Hepatocyte (in vitro differentiated cells): ENCODE data around the gene ALB. TPM values are rescaled to one million over a fixed set of nuclear protein-coding genes. Genes with fewer than 3 reads are reported as not detected.

Experiments used
- DNase-seq: peaks from one replicate; pipeline ENCODE4 v3.0.0-alpha.2; 2016; ENCODE audit warnings: low spot score
- H2AFZ ChIP-seq: fragments of 200-600 bp; sonication (generic); 2 replicates; pipeline ENCODE4 v1.6.0; 2016; ENCODE audit warnings: antibody characterized with exemption, mild to moderate bottlenecking
- H3K27ac ChIP-seq: fragments of 200-600 bp; sonication (generic); 2 replicates; pipeline ENCODE4 v1.5.1; 2016; ENCODE audit warnings: mild to moderate bottlenecking
- H3K27me3 ChIP-seq: fragments of 200-600 bp; sonication (generic); 2 replicates; pipeline ENCODE4 v1.6.1; 2016
- H3K36me3 ChIP-seq: fragments of 200-600 bp; sonication (generic); replicated peaks from 2 replicates; pipeline ENCODE4 v1.5.1; 2016; ENCODE audit warnings: low read depth; ENCODE audit not compliant: insufficient read depth
- H3K4me1 ChIP-seq: fragments of 200-600 bp; sonication (generic); 2 replicates; pipeline ENCODE4 v1.5.1; 2016; ENCODE audit warnings: mild to moderate bottlenecking, moderate library complexity; ENCODE audit not compliant: insufficient read depth
- H3K4me2 ChIP-seq: fragments of 200-600 bp; sonication (generic); 2 replicates; pipeline ENCODE4 v1.6.0; 2016
- H3K4me3 ChIP-seq: fragments of 200-600 bp; sonication (generic); 2 replicates; pipeline ENCODE4 v1.5.1; 2016; ENCODE audit warnings: mild to moderate bottlenecking
- H3K79me2 ChIP-seq: fragments of 200-600 bp; sonication (generic); 2 replicates; pipeline ENCODE4 v1.6.0; 2017; ENCODE audit warnings: mild to moderate bottlenecking
- H3K9me2 ChIP-seq: fragments of 200-600 bp; sonication (generic); replicated peaks from 2 replicates; pipeline ENCODE4 v1.6.0; 2017; ENCODE audit warnings: mild to moderate bottlenecking; ENCODE audit not compliant: insufficient read depth
- H3K9me3 ChIP-seq: fragments of 200-600 bp; sonication (generic); 2 replicates; pipeline ENCODE4 v1.5.1; 2016; ENCODE audit warnings: low read depth, mild to moderate bottlenecking
- H4K20me1 ChIP-seq: fragments of 200-600 bp; sonication (generic); 2 replicates; pipeline ENCODE4 v1.6.0; 2016; ENCODE audit warnings: mild to moderate bottlenecking; ENCODE audit not compliant: insufficient read depth, poor library complexity, severe bottlenecking
- EZH2 ChIP-seq: fragments of 200-600 bp; sonication (generic); IDR thresholded peaks from 2 replicates; pipeline ENCODE4 v1.6.1; 2016; ENCODE audit warnings: antibody characterized with exemption, mild to moderate bottlenecking, borderline replicate concordance
- EZH2phosphoT487 ChIP-seq: fragments of 200-600 bp; sonication (generic); IDR thresholded peaks from one replicate; pipeline ENCODE4 v1.6.1; 2018; ENCODE audit warnings: antibody characterized with exemption, mild to moderate bottlenecking, low read depth, moderate library complexity; ENCODE audit not compliant: unreplicated experiment, severe bottlenecking
- WGBS: methylation state at CpG from one replicate; pipeline ENCODE4 v1.1.6; 2016; ENCODE audit warnings: low lambda C conversion rate; ENCODE audit errors: missing lambda C conversion rate; 5-methylcytosine and 5-hydroxymethylcytosine counted together
- polyA plus RNA-seq: library from polyadenylated mRNA; unstranded; fragments of >200 nt; fragmentation: Nextera tagmentation; extraction: Ambion mirVana; gene quantifications from 2 replicates; pipeline ENCODE4 v1.2.1, GENCODE V29; 2016
- total RNA-seq: library from RNA; depleted of rRNA; stranded (reverse); fragments of >200 nt; gene quantifications from 2 replicates; pipeline ENCODE4 v1.2.3, GENCODE V29; 2014
- TF ChIP-seq, protein P1 (sequence below): fragments of 200-600 bp; sonication (generic); IDR thresholded peaks from 2 replicates; pipeline ENCODE4 v1.5.1; 2016; ENCODE audit warnings: antibody characterized with exemption, mild to moderate bottlenecking; ENCODE audit not compliant: poor library complexity

Gene ALB
- total and polyA plus RNA-seq, 2 experiments from 2014 or later: 11,384 to 26,686 TPM

DNA sequence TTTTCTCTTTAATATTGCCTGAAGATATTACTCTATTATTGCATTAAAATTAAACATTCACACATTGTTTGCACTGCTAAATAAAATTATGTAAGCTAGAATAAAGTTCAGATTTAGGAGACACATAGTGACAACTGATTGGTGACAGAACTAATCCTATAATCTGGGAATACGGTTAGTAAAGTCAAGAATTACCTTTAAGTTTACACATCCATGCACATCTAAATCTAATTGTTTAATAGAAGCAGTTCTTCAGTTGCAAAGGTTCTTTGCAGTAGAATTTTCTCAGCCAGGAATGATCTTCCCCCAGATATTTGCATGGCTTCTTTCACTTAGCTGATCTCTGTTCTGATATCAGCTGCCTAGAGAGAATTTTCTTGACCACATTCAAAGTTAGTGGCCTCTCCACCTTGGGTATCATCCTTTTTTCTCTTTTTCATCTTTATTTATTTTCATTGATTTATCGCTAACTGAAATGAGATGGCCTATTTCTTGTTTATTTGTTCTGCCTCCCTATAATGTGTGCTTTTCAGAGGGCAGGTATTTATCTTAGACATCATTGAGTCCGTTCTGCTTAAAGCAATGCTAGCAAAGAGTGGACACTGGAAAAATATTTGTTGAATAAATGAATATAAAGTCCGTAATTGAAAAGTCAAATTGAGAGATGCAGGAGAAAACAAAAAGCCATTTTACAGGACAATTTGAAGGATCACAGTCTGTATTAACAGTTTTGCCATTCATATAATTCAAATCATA lies 44.5 kb downstream of the ALB start:
- no peaks in the 10 kb centered on the region for H4K20me1 ChIP-seq
- no peaks in the 10 kb centered on the region for H3K9me3 ChIP-seq
- peaks cover 7% of the 10 kb centered on the region for H3K4me1 ChIP-seq

DNA sequence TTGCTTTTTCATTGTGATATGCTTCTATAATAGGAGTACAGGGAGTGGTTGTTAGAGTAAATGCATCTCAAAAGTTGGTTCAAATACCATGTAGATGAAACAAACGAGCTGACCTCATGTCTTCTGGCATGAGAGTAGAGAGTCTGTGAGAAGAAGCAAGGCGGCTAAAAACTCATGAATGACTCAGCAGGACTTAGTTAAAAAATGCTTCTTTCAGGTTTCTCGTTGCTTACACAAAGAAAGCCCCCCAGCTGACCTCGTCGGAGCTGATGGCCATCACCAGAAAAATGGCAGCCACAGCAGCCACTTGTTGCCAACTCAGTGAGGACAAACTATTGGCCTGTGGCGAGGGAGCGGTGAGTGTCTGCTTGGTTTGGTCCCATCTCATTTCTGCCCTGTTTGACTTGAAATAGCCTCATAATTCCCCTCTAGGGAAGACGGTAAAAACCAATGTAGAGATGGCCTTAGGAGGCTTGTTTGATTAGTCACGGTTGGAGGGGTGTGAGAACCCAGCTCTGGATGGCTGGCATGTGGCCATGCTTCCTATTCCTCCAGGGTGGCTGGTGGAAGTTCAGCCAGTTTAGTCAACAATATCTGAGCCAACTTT lies 46.4 kb downstream of the ALB start:
- Histone ChIP-seq H3K9me3 (no peaks in the 10 kb centered on the region), H3K9me2 (no peaks in the 10 kb centered on the region), H3K4me2 (no peak overlapping the region), H3K27me3 (no peaks in the 10 kb centered on the region), H3K27ac (peak overlapping the region; percentile 55), H3K36me3 (no peaks in the 10 kb centered on the region), H2AFZ (no peak overlapping the region), H3K4me3 (no peak overlapping the region), H4K20me1 (no peaks in the 10 kb centered on the region), H3K79me2 (no peaks in the 10 kb centered on the region), H3K4me1 (peaks cover 7% of the 10 kb centered on the region)
- TF ChIP-seq, protein P1, sequence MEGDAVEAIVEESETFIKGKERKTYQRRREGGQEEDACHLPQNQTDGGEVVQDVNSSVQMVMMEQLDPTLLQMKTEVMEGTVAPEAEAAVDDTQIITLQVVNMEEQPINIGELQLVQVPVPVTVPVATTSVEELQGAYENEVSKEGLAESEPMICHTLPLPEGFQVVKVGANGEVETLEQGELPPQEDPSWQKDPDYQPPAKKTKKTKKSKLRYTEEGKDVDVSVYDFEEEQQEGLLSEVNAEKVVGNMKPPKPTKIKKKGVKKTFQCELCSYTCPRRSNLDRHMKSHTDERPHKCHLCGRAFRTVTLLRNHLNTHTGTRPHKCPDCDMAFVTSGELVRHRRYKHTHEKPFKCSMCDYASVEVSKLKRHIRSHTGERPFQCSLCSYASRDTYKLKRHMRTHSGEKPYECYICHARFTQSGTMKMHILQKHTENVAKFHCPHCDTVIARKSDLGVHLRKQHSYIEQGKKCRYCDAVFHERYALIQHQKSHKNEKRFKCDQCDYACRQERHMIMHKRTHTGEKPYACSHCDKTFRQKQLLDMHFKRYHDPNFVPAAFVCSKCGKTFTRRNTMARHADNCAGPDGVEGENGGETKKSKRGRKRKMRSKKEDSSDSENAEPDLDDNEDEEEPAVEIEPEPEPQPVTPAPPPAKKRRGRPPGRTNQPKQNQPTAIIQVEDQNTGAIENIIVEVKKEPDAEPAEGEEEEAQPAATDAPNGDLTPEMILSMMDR: no peak
- TF ChIP-seq EZH2phosphoT487 (no peak), EZH2 (no peak)
- peak; percentile 25 for DNase-seq
- 63% methylated on average over 9 of the region's 9 CpGs for WGBS

More for the DNA sequence above, 44.5 kb downstream of the ALB start:
- no peak for TF ChIP-seq EZH2
- no peak for TF ChIP-seq EZH2phosphoT487
- TF ChIP-seq, protein P1: no peak
- WGBS: 74% methylated on average over 4 of the region's 4 CpGs
- no peak overlapping the region for H2AFZ ChIP-seq
- H3K4me3 ChIP-seq: no peak overlapping the region
- H3K27ac ChIP-seq: no peak overlapping the region
- no peak overlapping the region for H3K4me2 ChIP-seq
- no peaks in the 10 kb centered on the region for H3K27me3 ChIP-seq
- H3K36me3 ChIP-seq: no peaks in the 10 kb centered on the region
- H3K9me2 ChIP-seq: no peaks in the 10 kb centered on the region
- DNase-seq: no peak
- no peaks in the 10 kb centered on the region for H3K79me2 ChIP-seq

DNA sequence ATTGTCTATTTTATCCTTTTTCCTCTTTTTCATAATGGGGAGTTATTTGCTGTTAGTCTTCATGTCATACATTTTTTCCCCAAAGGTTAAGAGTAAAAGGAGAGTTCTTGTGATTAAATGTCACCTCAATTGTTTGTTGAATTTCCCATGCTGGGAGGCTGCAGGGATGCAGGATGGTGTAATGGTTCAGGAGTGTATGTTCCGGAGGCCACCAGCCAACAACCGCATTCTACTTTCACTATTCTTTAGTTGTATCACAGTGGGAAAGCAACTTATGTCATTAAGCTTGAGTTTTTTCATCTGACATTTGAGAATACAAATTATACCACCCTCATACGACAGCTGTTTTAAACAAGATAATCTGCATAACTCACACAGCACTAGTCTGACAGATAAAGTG lies 47.3 kb downstream of the ALB start:
- H3K36me3 ChIP-seq: no peaks in the 10 kb centered on the region
- H3K79me2 ChIP-seq: no peaks in the 10 kb centered on the region
- H3K4me2 ChIP-seq: no peak overlapping the region
- 61% methylated on average over 3 of the region's 3 CpGs for WGBS
- no peak for DNase-seq
- no peaks in the 10 kb centered on the region for H3K9me3 ChIP-seq
- H2AFZ ChIP-seq: no peak overlapping the region
- H4K20me1 ChIP-seq: no peaks in the 10 kb centered on the region
- H3K27ac ChIP-seq: peak overlapping the region; percentile 4
- no peaks in the 10 kb centered on the region for H3K27me3 ChIP-seq
- no peak for TF ChIP-seq EZH2
- TF ChIP-seq, protein P1: no peak
- no peak for TF ChIP-seq EZH2phosphoT487
- H3K4me1 ChIP-seq: peaks cover 7% of the 10 kb centered on the region
- H3K9me2 ChIP-seq: no peaks in the 10 kb centered on the region
- no peak overlapping the region for H3K4me3 ChIP-seq
